Lung microvascular endothelial cell (primary cell): ENCODE measurements around the gene LLGL2. TPM values are rescaled to one million over a fixed set of nuclear protein-coding genes. Genes with fewer than 3 reads are reported as not detected.
A peak's percentile ranks its signal among the peaks of the same experiment; 100 is the strongest.
"Not testable (repeated sequence)": the region's sequence is repeated elsewhere in the genome, so short reads cannot be mapped to it uniquely, and the experiment has no call there.

ENCODE experiments used
- DNase-seq, 2 donors: peaks; one replicate each; pipeline versions ENCODE4 v3.0.0 to v3.0.0-alpha.2; 2010; ENCODE audit warnings: low read depth in 2 of 2
- total RNA-seq: library from RNA; depleted of rRNA; stranded (reverse); fragments of >200 nt; gene quantifications from 2 replicates; pipeline ENCODE4 v1.2.1, GENCODE V29; 2014

LLGL2 gene
- total RNA-seq, 1 donor from 2014 or later: 14.7 TPM

GRCh38 chr17:75590314-75590761 is 64.8 kb downstream of the LLGL2 start:
- DNase-seq: no peak

DNA sequence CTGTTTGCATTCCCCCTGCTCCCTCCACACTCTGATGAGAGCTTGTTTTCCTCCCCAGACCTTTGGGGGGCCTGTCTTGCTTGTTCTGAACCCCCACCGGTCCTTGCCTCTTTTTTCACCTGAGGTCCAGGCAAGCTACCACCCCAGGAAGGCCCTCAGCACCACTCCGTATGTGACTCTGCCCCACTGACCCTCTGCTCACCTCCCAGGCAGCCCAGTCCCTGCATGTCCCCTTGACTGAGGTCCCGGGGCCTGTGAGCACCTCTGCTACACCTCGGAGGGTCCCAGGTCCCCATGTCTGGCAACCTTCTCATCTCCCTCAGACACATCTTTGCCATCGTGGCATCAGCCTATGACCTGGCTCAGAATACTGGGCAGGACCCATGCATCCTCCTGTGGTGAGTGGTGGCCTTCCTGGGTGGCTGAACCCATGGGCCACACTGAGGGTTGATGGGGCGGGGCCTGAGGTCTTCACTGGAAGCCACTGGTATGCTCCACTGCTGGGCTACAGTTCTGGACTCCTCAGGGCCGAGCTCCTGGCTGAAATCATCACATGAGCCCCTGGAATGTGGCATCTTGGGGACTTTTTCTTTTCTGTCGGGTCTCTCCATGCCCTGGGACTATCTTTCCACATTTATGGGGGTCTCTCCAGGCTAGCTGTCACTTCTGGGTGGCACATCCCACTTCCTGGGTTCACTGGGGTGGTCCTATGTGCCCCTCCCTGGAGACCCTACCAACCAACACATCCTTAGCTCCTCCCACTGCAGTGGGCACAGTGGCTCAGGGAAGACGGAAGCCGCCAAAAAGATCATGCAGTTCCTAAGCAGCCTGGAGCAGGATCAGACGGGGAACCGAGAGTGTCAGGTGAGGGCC is 65.6 kb downstream of the LLGL2 start:
- DNase-seq: no peak

DNA sequence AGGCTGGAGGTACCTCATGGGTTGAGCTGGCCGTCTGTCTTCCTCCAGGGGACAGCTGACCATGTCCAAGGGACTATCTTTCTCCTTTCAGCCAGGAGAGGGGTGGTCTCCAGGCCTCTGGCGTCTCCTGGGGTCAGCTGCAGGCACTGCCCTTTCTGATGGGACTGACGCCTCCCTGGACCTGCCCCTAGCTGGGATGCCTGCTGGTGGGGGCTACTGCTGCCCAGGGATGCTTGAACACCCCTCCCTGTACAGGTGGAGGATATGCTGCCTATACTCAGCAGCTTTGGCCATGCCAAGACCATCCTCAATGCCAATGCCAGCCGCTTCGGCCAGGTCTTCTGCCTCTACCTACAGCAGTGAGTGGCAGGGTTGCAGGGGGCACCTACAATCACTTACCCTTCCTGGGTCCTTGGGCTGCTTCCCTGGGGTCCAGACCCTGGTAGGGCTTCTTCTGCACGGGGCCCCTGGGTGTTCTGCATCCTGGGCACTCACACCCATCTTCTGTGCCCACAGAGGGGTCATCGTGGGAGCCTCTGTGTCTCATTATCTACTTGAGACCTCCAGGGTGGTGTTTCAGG is 66.3 kb downstream of the LLGL2 start:
- no peak for DNase-seq

DNA sequence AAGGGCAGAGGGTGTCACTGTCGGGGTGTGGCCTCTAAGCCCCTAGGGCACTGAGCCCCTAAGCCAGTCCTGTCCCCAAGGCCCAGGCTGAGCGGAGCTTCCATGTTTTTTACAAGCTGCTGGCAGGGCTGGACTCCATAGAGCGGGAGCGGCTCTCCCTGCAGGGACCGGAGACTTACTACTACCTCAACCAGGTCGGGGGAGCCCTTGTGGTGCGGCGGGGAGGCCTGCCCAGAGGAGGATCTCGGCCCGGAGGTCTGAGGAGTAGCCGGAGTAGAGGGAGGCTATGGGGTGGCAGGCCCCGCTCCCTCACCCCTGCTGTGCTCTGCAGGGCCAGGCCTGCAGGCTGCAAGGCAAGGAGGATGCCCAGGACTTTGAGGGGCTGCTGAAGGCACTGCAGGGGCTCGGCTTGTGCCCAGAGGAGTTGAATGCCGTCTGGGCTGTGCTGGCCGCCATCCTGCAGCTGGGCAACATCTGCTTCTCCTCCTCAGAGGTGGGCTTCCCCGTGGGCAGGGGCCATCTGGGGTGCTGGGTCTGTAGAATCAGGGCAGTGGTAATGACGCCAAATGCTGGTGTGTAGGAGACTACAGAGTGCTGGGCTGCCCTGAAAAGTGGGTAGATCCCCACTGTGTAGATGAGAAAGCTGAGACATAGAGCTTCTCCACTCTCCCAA is 67.0 kb downstream of the LLGL2 start:
- DNase-seq: no peak

DNA sequence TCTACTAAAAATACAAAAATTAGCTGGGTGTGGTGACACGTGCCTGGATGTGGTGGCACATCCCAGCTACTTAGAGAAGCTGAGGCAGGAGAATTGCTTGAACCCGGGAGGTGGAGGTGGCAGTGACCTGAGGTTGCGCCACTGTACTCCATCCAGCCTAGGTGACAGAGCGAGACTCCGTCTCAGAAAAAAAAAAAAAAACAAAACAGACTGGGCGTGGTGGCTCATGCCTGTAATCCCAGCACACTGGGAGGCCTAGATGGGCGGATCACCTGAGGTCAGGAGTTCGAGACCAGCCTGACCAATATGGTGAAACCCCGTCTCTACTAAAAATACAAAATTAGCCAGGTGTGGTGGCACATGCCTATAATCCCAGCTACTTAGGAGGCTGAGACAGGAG is 67.9 kb downstream of the LLGL2 start:
- DNase-seq: not testable (repeated sequence)

- no peak for DNase-seq
Measured at GRCh38 chr17:75594499-75595283, 69.2 kb downstream of the LLGL2 start.

DNA sequence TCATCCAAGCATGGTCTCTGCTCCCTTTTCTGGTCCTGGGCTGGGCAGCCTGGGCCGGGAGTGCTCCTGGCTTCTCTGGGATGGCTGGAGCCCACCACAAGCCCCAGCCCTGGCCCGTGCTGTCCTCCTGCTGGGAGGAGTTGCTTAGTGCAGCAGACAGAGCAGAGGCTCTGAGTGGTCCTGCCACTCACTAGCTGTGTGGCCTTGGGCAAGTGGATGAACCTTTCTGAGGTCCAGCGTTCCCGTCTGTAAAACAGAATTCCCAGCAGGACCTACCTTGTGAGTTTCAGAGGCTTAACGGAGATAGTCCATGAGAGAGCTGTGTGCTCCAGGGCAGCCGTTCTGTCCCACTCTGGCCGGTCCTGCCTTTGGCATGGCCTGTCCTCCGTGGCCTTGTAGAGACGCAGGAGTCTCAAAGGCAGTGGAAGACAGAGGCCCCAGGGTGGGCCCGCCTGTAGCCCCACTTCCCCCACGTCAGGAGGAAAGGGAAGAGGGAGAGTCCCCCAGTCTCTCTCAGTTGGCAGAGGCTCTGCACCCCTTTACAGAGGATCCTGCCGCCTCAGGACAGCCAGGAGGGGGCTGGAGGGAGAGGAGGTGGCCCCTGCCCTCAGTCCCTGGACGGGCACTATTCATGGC is 69.9 kb downstream of the LLGL2 start:
- DNase-seq: no peak

DNA sequence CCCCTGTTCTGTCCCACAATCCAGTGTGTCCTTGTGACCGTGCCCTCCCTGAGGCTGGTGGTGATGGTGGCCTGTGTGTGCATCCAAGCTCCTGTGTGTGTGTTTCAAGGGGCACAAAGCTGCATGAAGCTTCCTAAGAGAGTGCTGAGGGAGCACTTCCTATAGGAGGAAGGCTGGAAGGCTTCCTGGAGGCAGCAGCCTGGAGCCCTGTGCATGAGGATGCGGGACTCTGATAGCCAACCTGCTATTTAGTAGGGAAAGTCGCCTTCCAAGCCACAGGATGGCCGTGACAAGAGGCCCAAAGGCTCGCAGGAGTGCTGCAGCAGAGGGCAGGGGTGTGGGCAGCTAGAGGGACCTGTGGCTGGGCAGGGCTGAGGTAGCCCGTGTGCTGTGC is 70.4 kb downstream of the LLGL2 start:
- DNase-seq: no peak

DNA sequence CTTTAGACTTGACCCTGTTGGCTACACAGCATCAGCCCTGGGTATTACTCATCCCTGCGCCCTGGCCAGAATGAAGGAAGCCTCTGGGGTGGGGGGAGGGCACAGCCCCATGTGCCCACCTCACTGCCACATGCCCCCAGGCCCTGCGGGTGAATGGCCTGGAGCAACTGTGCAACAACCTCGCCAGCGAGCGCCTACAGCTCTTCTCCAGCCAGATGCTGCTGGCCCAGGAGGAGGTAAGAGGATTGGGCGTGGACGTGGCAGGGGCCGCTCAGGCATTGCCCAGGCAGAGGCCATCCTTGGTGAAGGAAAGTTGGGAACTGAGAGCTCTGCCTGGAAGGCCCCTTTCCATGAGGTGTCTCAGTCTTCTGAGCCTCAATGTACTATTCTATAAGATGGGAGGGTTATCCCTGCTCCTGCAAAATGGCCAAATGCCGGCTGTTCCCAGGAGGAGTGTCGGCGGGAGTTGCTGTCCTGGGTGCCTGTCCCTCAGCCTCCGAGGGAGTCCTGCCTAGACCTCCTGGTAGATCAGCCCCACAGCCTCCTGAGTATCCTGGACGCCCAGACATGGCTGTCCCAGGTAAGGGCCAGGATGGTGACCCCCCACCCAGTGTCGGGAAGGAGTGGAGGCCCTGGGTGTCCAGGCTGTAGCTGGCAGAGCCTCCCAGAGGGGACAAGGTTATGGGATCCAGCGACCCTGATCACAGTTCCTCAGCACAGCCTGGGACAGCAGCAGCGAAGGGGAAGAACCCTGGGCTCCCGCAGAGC is 71.0 kb downstream of the LLGL2 start:
- DNase-seq: no peak

- peak; percentile 48 to 56 for DNase-seq
Measured at GRCh38 chr17:75601057-75601987, 75.8 kb downstream of the LLGL2 start.

GRCh38 chr17:75602644-75603043 is 77.1 kb downstream of the LLGL2 start:
- no peak for DNase-seq

GRCh38 chr17:75603123-75603522 is 77.6 kb downstream of the LLGL2 start:
- no peak for DNase-seq

- no peak for DNase-seq
Measured at GRCh38 chr17:75604034-75604695, 78.7 kb downstream of the LLGL2 start.

GRCh38 chr17:75605790-75606189 is 80.3 kb downstream of the LLGL2 start:
- DNase-seq: no peak

- no peak for DNase-seq
Measured at GRCh38 chr17:75607086-75607485, 81.6 kb downstream of the LLGL2 start.

- no peak for DNase-seq
Measured at GRCh38 chr17:75610103-75610984, 84.8 kb downstream of the LLGL2 start.

DNA sequence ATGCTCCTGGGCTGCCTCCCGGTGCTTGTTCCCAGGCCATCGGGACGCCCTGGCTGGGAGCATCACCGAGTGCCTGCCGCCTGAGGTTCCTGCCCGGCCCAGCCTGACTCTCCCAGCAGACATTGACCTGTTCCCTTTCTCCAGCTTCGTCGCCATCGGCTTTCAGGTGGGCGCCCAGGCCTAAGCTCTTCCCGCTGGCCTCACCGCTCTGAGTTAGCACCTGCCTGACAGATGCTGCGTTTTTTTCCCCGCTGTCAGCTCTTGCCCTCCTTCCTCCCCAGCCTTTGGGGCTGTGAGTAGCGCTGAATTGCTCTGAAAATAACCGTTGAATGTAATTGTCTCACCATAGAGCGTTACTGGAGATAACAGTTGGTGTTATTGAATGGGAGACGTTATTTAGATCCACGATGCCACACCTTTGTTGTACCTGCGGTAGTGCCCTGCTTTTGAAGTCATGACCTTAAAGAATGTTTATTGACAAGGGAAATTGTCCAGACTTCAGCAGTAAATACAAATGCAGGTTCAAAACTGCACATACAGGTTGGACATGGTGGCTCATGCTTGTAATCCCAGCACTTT is 86.4 kb downstream of the LLGL2 start:
- no peak for DNase-seq
